Endothelial cell of umbilical vein (primary cell): ENCODE measurements around the gene MUTYH. TPM values are rescaled to one million over a fixed set of nuclear protein-coding genes. Genes with fewer than 3 reads are reported as not detected.
A peak's percentile ranks its signal among the peaks of the same experiment; 100 is the strongest.

Source experiments
- BruUV-seq: library from RNA; stranded (reverse); fragments of 400-500 nt; replicated peaks from 2 replicates; lab custom pipeline; 2021; lab: Mats Ljungman, UMichigan
- CTCF ChIA-PET: fragments of 300-600, 350-600 bp; sonication (Branson Sonifier 250); formaldehyde crosslinking; loops from one replicate; lab custom pipeline; 2021; ENCODE audit warnings: antibody characterized with exemption, inconsistent platforms; lab: Charles Lee
- POLR2A ChIA-PET: fragments of 300-600, 350-600 bp; sonication (Branson Sonifier 250); formaldehyde crosslinking; loops from one replicate; lab custom pipeline; 2021; ENCODE audit warnings: antibody characterized with exemption, inconsistent platforms; lab: Charles Lee
- DNase-seq: peaks from one replicate; pipeline ENCODE4 v3.0.0-alpha.2; 2011; ENCODE audit warnings: low read depth, low spot score
- FAIRE-seq: peaks from 2 replicates; lab custom pipeline; 2011; peaks lifted over from hg19 to GRCh38; lab: Jason Lieb, UNC
- H2AFZ ChIP-seq: 2 replicates; pipeline ENCODE4 v1.6.0; 2012; ENCODE audit warnings: low read depth, low read length, control low read depth, inconsistent platforms
- H3K27ac ChIP-seq: 2 replicates; pipeline ENCODE4 v1.5.1; 2011; ENCODE audit warnings: low read depth, mild to moderate bottlenecking, control low read depth, low read length, moderate library complexity; ENCODE audit not compliant: insufficient read depth
- H3K27me3 ChIP-seq, 2 experiments: 2 replicates each; pipeline versions ENCODE4 v1.6.0 to v1.6.1; 2011; ENCODE audit warnings: low read length in 2 of 2, mixed read lengths in 1 of 2; ENCODE audit not compliant: control insufficient read depth in 2 of 2, insufficient read depth in 2 of 2
- H3K36me3 ChIP-seq, 2 experiments: 2 replicates in 1 of 2; 3 replicates in 1 of 2; pipeline ENCODE4 v1.5.1; 2011; ENCODE audit warnings: low read length in 2 of 2, mild to moderate bottlenecking in 1 of 2, moderate library complexity in 1 of 2; ENCODE audit not compliant: control insufficient read depth in 2 of 2, insufficient read depth in 2 of 2; ENCODE audit errors: extremely low read depth in 1 of 2
- H3K4me1 ChIP-seq: 3 replicates; pipeline ENCODE4 v1.5.1; 2011; ENCODE audit warnings: mild to moderate bottlenecking, low read length; ENCODE audit not compliant: control insufficient read depth, insufficient read depth; ENCODE audit errors: extremely low read depth
- H3K4me2 ChIP-seq: 2 replicates; pipeline ENCODE4 v1.6.1; 2011; ENCODE audit warnings: low read length, control low read depth, mixed read lengths; ENCODE audit not compliant: insufficient read depth
- H3K4me3 ChIP-seq, 3 experiments: fragments of 200-600 bp in 1 of 3; sonication (generic), shearing (Covaris generic) in 1 of 3; replicated peaks in 1 of 3; 2 replicates each; pipeline ENCODE4 v1.5.1; 2011 to 2016; ENCODE audit warnings: control low read depth in 3 of 3, low read length in 3 of 3, mild to moderate bottlenecking in 2 of 3, inconsistent platforms in 1 of 3, low read depth in 1 of 3, moderate library complexity in 1 of 3; ENCODE audit not compliant: insufficient read depth in 1 of 3
- H3K79me2 ChIP-seq: 2 replicates; pipeline ENCODE4 v1.6.0; 2012; ENCODE audit warnings: low read length, inconsistent platforms; ENCODE audit not compliant: control insufficient read depth, insufficient read depth
- H3K9ac ChIP-seq: replicated peaks from 2 replicates; pipeline ENCODE3; 2011; ENCODE audit warnings: low read length, control low read depth; ENCODE audit not compliant: insufficient read depth; ENCODE audit errors: extremely low read depth
- H3K9me1 ChIP-seq: replicated peaks from 3 replicates; pipeline ENCODE4 v1.6.0; 2011; ENCODE audit warnings: mild to moderate bottlenecking, low read length; ENCODE audit not compliant: control insufficient read depth, insufficient read depth; ENCODE audit errors: extremely low read depth
- H3K9me3 ChIP-seq: replicated peaks from 2 replicates; pipeline ENCODE4 v1.5.1; 2012; ENCODE audit warnings: low read length, inconsistent platforms; ENCODE audit not compliant: control insufficient read depth, insufficient read depth
- H4K20me1 ChIP-seq: replicated peaks from 2 replicates; pipeline ENCODE3; 2011; ENCODE audit warnings: mild to moderate bottlenecking, low read length; ENCODE audit not compliant: control insufficient read depth, insufficient read depth; ENCODE audit errors: extremely low read depth
- CTCF ChIP-seq, 2 donors: IDR thresholded peaks; 1 replicate in 1 of 2; 2 replicates in 1 of 2; pipeline ENCODE4 v1.5.1; 2011; ENCODE audit warnings: low read length in 2 of 2, mild to moderate bottlenecking in 2 of 2, moderate library complexity in 2 of 2, control low read depth in 1 of 2, inconsistent platforms in 1 of 2, low read depth in 1 of 2; ENCODE audit not compliant: insufficient read depth in 1 of 2; ENCODE audit errors: extremely low read depth in 1 of 2
- EZH2 ChIP-seq: IDR thresholded peaks from 2 replicates; pipeline ENCODE4 v1.6.1; 2012; ENCODE audit warnings: borderline replicate concordance, low read depth, mild to moderate bottlenecking, moderate library complexity, low read length, inconsistent platforms; ENCODE audit not compliant: severe bottlenecking
- FOS ChIP-seq: IDR thresholded peaks from 2 replicates; pipeline ENCODE4 v1.6.1; 2011; ENCODE audit warnings: mild to moderate bottlenecking, low read length, moderate library complexity, borderline replicate concordance; ENCODE audit not compliant: insufficient read depth
- GATA2 ChIP-seq: IDR thresholded peaks from 2 replicates; pipeline ENCODE4 v1.7.0; 2011; ENCODE audit warnings: low read depth, mild to moderate bottlenecking, moderate library complexity, mixed read lengths, low read length; ENCODE audit not compliant: insufficient read length, insufficient read depth
- JUN ChIP-seq: IDR thresholded peaks from 2 replicates; pipeline ENCODE4 v1.6.1; 2011; ENCODE audit warnings: borderline replicate concordance, low read depth; ENCODE audit not compliant: insufficient read length, insufficient read depth
- MYC ChIP-seq: IDR thresholded peaks from one replicate; pipeline ENCODE4 v1.6.1; 2011; ENCODE audit warnings: mild to moderate bottlenecking, low read depth, low read length
- POLR2A ChIP-seq: IDR thresholded peaks from 2 replicates; pipeline ENCODE4 v1.6.1; 2012; ENCODE audit warnings: low read depth, mild to moderate bottlenecking, control low read depth, low read length
- POLR2AphosphoS5 ChIP-seq: IDR thresholded peaks from 2 replicates; pipeline ENCODE4 v1.6.1; 2012; ENCODE audit warnings: low read depth, mild to moderate bottlenecking, control low read depth, low read length, moderate library complexity; ENCODE audit not compliant: insufficient read depth
- dilution Hi-C: fragments of 300-500 bp; cut with MboI; formaldehyde crosslinking; loops from one replicate; pipeline ENCODE4 v1.15.0; 2019; ENCODE audit warnings: low sequenced_read_pairs; ENCODE audit not compliant: extremely low pct_ligation_motif_present
- intact Hi-C: fragments of 100-400 bp; cut with micrococcal nuclease; formaldehyde crosslinking; loops from one replicate; pipeline ENCODE4 v1.10.0; 2022
- polyA plus RNA-seq, 4 experiments: library from polyadenylated mRNA; depleted of rRNA in 3 of 4; stranded (reverse) in 3 of 4; unstranded in 1 of 4; fragments of >200 nt; gene quantifications; 2 replicates each; pipeline versions ENCODE4 v1.2.1 to v1.2.3, GENCODE V29; 2011 to 2012; ENCODE audit warnings: missing spikeins in 1 of 4
- total RNA-seq: library from RNA; stranded (reverse); gene quantifications from 2 replicates; pipeline ENCODE4 v1.2.3, GENCODE V29; 2021
- TF ChIP-seq, protein P1 (sequence below): IDR thresholded peaks from 2 replicates; pipeline ENCODE4 v1.6.1; 2011; ENCODE audit not compliant: insufficient read depth, insufficient read length

MUTYH gene
- total and polyA plus RNA-seq, 2 donors (not counting 3 experiments of a cell fraction or from before 2014, with no cell fraction given), result 12.3 to 16.6 TPM

- H3K79me2 ChIP-seq, result no peaks in the 10 kb centered on the region
- ChIA-PET POLR2A (interaction anchor here (1.4 kb wide), 1 partner anchor 216 kb away, joined by 3 read pairs; the partner anchor contains the start of gene PRDX1), CTCF (interaction anchor here (1.3 to 3.2 kb wide), 5 partner anchors 34 to 295 kb away, joined by 3 to 13 read pairs (median 8); partner anchors contain the start of genes HECTD3, MUTYH, TOE1 and UROD)
- peak overlapping the region; percentile 3 for H3K27ac ChIP-seq
- intact Hi-C loops (no loop called here), dilution Hi-C loops (no loop called here)
- no peak overlapping the region for H3K4me3 ChIP-seq
- no peaks in the 10 kb centered on the region for H3K9me1 ChIP-seq
- TF ChIP-seq JUN (no peak), GATA2 (peak; percentile 9), POLR2AphosphoS5 (peak; percentile 23), CTCF (IDR thresholded peaks at IDR 0.05; ENCODE audit: extremely low read depth in 1 of 2, insufficient read depth in 1 of 2, low read depth in 1 of 2, low read length in 2 of 2) (no peak), FOS (peak; percentile 82), MYC (no peak), EZH2 (no peak), POLR2A (no peak)
- TF ChIP-seq, protein P1, sequence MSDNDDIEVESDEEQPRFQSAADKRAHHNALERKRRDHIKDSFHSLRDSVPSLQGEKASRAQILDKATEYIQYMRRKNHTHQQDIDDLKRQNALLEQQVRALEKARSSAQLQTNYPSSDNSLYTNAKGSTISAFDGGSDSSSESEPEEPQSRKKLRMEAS, result no peak
- DNase-seq (peak; percentile 25), FAIRE-seq (no peak)
- H3K27me3 ChIP-seq, result no peaks in the 10 kb centered on the region
- H2AFZ ChIP-seq, result peak overlapping the region; percentile 60
- no TSS peak for BruUV-seq
- H3K9me3 ChIP-seq, result no peaks in the 10 kb centered on the region
- peaks cover 14% of the 10 kb centered on the region for H3K4me1 ChIP-seq
- H3K36me3 ChIP-seq, result no peaks in the 10 kb centered on the region
- H3K4me2 ChIP-seq, result peak overlapping the region; percentile 16
- H4K20me1 ChIP-seq, result no peaks in the 10 kb centered on the region
- no peak overlapping the region for H3K9ac ChIP-seq
Measured at GRCh38 chr1:45306319-45306718, 33.9 kb downstream of the MUTYH start.
